Skeletal muscle cell (primary cell): Measurements from ENCODE around the gene PLXNA4.

Source experiments
- DNase-seq: peaks from one replicate; pipeline ENCODE4 v3.0.0-alpha.2; 2010; ENCODE audit warnings: low read depth
- H3K4me3 ChIP-seq: 2 replicates; pipeline ENCODE4 v1.5.1; 2011; ENCODE audit warnings: low read depth, mild to moderate bottlenecking, control low read depth, low read length, moderate library complexity

The PLXNA4 gene

DNA sequence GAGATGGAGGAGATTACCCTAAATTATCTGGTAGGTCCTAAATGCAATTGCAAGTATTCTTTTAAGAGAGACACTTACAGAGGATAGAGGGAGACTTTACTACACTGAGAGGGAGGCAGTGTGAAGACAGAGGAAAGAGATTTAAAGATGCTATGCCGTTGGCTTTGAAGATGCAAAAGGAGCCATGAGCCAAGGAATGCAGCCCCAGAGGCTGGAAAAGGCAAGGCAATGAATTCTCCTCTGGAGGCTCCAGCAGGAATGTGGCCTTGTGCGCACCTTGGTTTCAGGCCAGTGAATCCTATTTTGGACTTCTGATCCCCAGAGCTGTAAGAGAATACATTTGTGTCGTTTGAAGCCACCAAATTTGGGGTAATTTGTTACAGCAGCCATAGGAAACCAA, 118.6 kb downstream of the PLXNA4 start:
- no peak overlapping the region for H3K4me3 ChIP-seq
- DNase-seq, result no peak

DNA sequence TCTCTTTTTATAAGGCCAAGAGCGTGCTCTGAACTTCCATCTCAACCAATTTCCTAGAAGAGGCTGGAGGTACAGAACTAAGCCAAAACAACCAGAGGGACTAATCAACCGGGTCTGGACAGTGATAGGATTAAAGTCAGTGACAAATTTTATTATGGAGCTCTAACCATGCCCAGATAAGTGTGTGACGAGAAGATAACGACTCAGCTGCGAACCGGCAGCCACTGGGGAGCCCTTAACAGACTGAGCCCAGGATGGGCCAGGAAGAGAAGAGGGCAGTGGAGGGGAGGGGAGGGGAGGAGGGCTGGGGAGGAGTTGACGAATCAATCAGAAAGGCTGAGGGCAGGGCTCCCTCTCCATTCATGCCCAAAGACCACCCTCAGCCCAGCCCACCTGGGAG, 119.9 kb downstream of the PLXNA4 start:
- no peak for DNase-seq
- no peak overlapping the region for H3K4me3 ChIP-seq

DNA sequence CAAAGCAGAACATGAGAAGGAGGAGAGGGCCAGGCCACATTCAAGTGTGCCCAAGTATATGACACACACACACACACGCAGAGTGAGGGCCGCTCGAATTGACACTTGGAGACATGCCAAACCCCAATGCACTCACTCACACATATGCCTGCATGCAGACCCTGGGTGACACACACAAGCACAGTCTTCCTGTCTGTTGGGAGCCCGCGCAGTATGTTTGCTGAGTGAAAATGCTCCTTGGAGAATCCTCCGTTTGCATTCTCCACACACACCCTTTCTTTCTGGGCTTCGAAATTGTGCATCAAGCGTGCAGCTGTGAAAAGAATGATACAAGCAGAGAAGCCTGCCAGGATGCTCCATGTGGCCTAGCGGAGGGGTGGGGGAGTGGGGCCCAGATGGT, 120.9 kb downstream of the PLXNA4 start:
- no peak overlapping the region for H3K4me3 ChIP-seq
- no peak for DNase-seq

DNA sequence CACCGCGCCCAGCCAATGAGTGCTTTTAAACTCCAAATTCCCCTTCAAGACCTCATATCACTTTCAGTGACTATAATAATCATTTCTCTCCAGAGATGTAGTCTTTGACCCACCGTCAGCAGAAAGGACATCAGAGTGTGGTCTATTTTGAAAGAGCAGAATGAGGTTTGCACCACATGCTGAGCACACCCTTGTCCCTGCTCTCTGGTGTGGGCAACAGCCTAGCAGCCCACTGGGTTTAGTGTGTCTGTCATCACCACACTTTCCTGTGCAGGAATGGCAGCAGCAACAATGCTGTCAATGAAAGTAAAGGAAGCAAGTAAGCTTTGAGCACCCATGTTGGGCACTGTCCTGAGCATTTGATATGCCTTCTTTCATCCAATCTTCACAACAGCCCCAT, 122.4 kb downstream of the PLXNA4 start:
- no peak for DNase-seq
- no peak overlapping the region for H3K4me3 ChIP-seq

- no peak overlapping the region for H3K4me3 ChIP-seq
- no peak for DNase-seq
Measured at GRCh38 chr7:132451161-132451560, 125.1 kb downstream of the PLXNA4 start.

DNA sequence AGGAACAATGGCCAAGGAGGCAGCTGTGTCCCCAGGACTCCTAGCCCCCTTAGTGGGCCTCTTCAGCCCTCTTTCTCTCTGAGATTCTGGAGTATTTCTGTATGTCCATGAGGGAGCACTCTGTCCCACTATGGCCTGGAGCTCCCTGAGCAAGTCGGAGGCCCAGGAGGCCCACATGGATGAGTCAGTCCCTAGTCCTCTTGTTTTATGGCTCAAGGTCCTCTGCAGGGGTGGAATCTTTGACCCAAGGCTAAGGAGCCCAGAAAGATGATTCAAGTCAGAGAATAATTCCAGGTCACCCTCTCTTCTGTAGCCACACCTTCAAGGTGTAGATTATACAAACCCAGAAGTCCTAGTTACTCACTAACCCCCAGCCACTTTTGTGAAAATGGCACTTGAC, 125.6 kb downstream of the PLXNA4 start:
- no peak overlapping the region for H3K4me3 ChIP-seq
- no peak for DNase-seq

GRCh38 chr7:132450188-132450587, 126.1 kb downstream of the PLXNA4 start:
- no peak for DNase-seq
- no peak overlapping the region for H3K4me3 ChIP-seq

GRCh38 chr7:132446666-132447278, 129.5 kb downstream of the PLXNA4 start:
- DNase-seq, result no peak
- H3K4me3 ChIP-seq, result no peak overlapping the region

- no peak for DNase-seq
Measured at GRCh38 chr7:132446260-132446659, 130.0 kb downstream of the PLXNA4 start.

DNA sequence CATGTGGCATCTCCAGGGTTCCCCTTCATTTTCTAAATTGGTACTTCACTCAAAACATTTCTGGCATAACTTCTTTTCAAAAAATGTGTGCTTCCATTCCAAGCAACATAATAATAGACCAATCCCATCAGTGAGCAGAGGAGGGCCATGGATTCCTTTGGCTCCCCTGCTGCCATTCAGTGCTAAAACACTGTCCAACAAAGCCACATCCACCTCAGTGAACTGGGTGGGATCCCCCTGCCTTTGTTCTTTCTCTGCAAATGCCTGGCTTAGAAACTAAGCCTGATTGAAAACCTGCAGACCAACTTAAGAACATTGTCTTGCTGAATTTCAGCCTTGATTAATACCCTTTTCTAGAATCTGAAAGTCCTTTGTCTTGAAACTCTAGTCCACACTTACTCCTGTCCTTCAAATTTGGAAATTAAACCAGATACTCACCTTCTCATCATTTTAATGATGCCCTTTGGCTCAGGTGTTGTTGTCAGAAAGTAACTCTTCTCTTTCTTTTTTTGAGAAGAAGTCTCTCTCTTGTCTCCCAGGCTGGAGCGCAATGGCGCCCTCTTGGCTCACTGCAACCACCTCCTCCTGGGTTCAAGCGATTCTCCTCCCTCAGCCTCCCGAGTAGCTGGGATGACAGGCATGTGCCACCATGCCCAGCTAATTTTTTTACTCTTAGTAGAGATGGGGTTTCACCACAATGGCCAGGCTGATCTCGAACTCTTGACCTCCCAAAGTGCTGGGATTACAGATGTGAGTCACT, 132.3 kb downstream of the PLXNA4 start:
- H3K4me3 ChIP-seq, result no peak overlapping the region
- no peak for DNase-seq

More at GRCh38 chr7:132446260-132446659, 130.0 kb downstream of the PLXNA4 start:
- no peak overlapping the region for H3K4me3 ChIP-seq

- no peak for DNase-seq
- no peak overlapping the region for H3K4me3 ChIP-seq
Measured at GRCh38 chr7:132441935-132442334, 134.3 kb downstream of the PLXNA4 start.

DNA sequence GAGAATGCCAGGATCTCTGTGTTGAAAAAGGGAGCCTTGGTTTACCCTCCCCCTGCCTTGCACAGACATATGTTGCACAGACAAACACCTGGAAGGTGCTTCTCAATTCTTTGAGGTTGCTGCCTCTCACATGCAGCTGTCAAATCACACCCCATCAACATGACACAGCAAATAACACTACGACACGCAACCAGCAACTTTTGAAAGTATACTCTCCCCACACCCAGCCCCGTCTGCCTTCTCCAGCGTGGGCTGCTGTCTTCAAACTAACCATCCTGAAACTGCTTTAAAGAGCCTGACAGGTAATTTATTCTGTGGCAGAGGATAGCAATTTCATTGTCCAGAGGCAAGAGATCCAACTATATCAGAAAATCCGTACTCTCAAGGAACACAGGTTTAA, 136.1 kb downstream of the PLXNA4 start:
- no peak overlapping the region for H3K4me3 ChIP-seq
- DNase-seq, result no peak

GRCh38 chr7:132438926-132439325, 137.3 kb downstream of the PLXNA4 start:
- no peak for DNase-seq
- H3K4me3 ChIP-seq, result no peak overlapping the region

GRCh38 chr7:132437730-132438129, 138.5 kb downstream of the PLXNA4 start:
- no peak overlapping the region for H3K4me3 ChIP-seq
- no peak for DNase-seq

DNA sequence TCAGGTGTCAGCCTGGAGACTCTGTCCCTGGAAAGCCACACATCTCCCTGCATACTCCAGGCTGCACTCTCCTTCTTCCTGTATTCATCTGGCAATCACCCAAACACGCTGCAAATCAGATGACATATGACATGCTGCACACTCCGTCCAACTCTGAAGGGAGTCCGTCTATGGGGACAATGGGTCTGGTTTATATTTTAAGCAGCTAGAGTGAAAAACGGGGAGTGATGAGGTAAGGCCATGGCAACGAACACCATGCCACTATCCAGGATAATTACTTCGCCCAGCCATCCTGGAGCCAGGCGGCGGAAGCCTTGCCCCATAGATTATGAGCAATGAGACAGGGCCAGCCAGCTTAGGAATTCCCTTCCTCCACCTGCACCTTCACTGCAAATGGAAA, 140.1 kb downstream of the PLXNA4 start:
- no peak for DNase-seq
- H3K4me3 ChIP-seq, result no peak overlapping the region

DNA sequence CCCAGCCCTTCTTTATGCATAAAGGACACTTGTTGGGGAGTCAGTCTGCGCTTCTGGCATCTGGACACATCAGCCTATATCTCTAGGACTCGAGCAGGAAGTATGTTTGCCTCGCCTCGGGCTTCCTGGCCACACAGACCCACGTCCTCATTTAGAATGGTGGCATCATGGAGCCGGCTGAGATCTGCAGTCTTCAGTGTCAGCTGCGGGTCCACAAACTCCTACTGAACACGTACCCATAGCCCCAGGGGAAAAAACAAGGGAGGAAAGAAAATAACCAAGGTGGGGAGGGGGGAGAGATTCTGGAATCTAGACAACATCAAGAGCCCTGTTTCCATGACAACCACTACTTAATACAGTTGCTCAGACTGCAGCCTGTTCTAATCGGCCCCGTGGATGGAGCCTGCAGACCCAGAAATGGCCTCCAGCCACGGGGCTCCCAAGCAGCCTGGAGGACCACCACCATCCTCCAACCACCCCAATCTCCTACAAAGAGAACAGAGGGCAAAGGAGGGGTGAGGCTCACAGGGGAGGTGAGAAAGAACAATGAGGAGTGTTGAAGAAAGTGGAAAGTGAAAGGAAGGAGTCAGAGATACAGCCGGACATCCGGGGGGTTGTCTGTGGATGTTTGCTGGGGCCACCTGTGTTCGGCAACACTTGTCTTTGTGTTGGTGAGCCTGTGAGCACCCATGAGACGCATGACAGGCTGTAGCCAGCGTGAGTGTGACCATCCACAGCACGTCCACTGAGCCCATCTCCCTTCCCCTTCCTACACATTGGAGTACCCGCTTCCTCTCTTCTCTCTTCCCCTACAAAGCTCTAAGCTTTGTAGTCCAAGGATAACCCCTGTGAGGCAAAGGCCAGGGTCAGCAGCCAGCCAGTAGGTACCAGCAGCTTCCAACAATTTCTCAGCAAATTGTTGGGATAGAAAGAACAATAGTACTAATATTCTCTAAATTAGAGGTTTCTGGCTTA, 141.0 kb downstream of the PLXNA4 start:
- H3K4me3 ChIP-seq, result no peak overlapping the region
- no peak for DNase-seq

- H3K4me3 ChIP-seq, result no peak overlapping the region
- no peak for DNase-seq
Measured at GRCh38 chr7:132434041-132434440, 142.2 kb downstream of the PLXNA4 start.

DNA sequence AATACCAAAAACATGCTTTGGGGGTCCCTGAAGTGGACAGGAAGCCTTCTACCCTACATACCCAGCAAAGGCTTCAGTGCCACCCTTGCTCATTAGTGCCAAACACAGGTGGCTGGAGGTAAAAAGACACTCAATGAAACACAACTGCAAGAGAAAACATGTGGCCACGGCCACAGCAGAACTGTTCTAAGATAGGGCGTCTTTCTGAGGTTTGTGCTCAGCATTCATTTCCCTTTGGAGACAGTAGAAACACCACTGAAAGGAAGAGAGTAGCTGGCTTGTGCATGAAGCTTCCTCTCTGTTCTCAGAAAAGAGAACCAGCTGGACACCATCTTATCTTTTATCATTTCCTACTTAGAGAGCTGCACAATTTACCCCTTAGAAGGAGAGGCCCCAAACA, 143.0 kb downstream of the PLXNA4 start:
- DNase-seq, result no peak
- H3K4me3 ChIP-seq, result no peak overlapping the region

- DNase-seq, result peak; percentile 82
- no peak overlapping the region for H3K4me3 ChIP-seq
Measured at GRCh38 chr7:132430861-132431822, 145.1 kb downstream of the PLXNA4 start.
